SW 1271 (cell line): Measurements from ENCODE around the gene SLC16A1.
"Not testable (repeated sequence)": the region's sequence is repeated elsewhere in the genome, so short reads cannot be mapped to it uniquely, and the experiment has no call there.

Experiments
- DNase-seq, 2 experiments: peaks; one replicate each; lab custom pipeline; 2025; lab: John Stamatoyannopoulos, UW

SLC16A1 gene, protein sequence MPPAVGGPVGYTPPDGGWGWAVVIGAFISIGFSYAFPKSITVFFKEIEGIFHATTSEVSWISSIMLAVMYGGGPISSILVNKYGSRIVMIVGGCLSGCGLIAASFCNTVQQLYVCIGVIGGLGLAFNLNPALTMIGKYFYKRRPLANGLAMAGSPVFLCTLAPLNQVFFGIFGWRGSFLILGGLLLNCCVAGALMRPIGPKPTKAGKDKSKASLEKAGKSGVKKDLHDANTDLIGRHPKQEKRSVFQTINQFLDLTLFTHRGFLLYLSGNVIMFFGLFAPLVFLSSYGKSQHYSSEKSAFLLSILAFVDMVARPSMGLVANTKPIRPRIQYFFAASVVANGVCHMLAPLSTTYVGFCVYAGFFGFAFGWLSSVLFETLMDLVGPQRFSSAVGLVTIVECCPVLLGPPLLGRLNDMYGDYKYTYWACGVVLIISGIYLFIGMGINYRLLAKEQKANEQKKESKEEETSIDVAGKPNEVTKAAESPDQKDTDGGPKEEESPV

GRCh38 chr1:112955773-112956543, at the start of gene SLC16A1:
Gene SLC16A1 (minus strand): TSS chr1:112956196. CDS start chr1:112929308, 26,888 bp downstream.
- peak; percentile 58 to 85 for DNase-seq

DNA sequence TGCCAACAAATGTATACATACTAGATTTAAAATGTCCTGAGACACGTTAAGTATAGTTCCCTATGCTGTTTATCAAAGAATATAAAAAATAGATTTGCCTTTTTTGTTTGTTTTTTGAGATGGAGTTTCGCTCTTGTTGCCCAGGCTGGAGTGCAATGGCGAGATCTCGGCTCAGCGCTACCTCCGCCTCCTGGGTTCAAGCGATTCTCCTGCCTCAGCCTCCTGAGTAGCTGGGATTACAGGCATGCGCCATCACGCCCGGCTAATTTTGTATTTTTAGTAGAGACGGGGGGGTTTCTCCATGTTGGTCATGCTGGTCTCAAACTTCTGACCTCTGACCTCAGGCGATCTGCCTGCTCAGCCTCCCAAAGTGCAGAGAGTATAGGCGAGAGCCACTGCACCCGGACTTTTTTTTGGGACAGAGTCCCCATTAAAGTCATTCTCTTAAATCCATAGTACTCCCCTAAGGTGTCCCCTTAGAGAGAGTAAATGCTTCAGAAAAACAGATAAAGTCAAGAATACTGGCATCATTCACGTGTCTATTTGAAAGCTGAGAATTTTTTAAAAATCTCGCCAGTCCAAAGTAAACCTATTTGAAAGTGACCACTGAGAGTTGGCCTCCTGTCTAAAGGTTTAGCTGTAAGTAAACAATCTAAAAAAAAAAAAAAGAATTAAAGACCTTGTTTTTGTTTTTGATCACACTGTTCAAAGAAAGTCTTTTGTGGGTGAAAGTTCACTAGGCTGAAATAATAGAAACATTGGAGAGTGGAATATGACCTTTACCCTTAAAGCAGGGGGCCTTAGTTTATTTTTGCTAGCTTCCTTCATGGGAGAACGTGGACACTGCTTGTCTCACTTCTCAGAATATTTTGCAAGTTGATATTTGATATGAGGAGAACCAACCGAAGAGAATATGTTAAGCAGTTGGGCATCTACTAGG, 48.0 kb upstream of the SLC16A1 start:
- no peak for DNase-seq

- no peak for DNase-seq
Observed at GRCh38 chr1:113002297-113002696, 46.3 kb upstream of the SLC16A1 start.

- no peak for DNase-seq
Observed at GRCh38 chr1:112998592-112999235, 42.7 kb upstream of the SLC16A1 start.

GRCh38 chr1:112997781-112998180, 41.8 kb upstream of the SLC16A1 start:
- no peak for DNase-seq

DNA sequence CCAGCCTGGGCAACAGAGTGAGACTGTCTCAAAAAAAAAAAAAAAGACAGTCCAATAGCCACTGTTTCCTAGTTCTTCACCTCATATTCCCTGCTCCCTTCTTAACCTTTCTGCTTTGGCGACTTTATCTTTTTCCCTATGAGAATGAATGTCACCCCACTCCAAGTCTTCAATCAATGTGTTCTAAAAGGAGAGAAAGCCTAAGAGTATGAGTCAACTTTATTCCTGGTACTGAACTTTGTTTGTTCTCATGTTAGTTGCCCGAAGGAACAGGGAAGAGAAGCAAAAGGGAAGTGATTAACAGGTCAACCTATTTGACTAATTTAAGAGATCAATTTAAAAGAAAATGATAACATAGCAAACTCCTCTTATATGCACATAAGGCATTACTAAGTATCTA, 39.9 kb upstream of the SLC16A1 start:
- no peak for DNase-seq

DNA sequence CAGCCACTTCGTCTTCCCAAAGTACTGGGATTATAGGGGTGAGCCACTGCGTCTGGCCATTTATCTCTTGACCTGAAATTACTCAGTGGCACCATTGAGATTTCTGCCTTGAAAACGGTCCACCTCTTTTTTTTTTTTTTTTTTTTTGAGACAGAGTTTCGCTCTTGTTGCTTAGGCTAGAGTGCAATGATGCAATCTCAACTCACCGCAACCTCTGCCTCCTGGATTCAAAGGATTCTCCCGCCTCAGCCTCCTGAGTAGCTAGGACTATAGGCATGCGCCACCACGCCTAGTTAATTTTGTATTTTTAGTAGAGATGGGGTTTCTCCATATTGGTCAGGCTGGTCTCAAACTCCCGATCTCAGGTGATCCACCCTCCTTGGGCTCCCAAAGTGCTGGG, 39.0 kb upstream of the SLC16A1 start:
- DNase-seq: not testable (repeated sequence)

GRCh38 chr1:112992780-112993179, 36.8 kb upstream of the SLC16A1 start:
- no peak for DNase-seq

DNA sequence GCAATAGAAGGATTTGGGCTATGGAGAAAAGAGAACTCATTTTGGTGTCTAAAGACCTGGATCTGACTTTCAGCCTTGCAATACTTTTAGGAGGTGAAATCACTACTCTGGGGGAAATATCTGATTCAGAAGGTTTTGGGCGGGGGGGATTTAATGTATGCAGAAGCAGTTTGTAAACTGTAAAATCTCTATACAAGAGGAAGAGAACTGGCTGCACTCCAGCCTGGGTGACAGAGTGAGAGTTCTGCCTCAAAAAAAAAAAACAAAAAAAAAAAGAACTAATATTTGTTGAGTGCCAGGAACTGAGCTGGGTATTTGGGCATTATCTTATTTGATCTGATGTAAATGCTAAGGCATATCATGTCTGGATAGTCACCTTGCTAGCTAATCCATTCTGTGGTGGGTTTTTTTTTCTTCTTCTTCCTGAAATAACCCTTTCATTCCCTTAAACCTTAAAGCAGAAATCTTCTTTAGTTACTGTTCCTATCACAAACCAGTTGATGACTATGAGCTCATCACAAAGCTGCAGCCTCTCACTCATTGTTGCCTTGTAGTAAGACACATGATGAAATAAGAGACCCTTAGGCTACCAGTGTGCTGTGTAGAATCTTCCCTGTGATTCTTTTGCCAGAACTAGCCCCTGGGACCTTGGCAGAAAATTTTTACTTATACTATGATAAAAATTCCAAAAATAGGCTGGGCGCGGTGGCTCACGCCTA, 35.6 kb upstream of the SLC16A1 start:
- DNase-seq: no peak

GRCh38 chr1:112990271-112990670, 34.3 kb upstream of the SLC16A1 start:
- DNase-seq: no peak

- no peak for DNase-seq
Observed at GRCh38 chr1:112988367-112988766, 32.4 kb upstream of the SLC16A1 start.

GRCh38 chr1:112985123-112985522, 29.1 kb upstream of the SLC16A1 start:
- DNase-seq: no peak

DNA sequence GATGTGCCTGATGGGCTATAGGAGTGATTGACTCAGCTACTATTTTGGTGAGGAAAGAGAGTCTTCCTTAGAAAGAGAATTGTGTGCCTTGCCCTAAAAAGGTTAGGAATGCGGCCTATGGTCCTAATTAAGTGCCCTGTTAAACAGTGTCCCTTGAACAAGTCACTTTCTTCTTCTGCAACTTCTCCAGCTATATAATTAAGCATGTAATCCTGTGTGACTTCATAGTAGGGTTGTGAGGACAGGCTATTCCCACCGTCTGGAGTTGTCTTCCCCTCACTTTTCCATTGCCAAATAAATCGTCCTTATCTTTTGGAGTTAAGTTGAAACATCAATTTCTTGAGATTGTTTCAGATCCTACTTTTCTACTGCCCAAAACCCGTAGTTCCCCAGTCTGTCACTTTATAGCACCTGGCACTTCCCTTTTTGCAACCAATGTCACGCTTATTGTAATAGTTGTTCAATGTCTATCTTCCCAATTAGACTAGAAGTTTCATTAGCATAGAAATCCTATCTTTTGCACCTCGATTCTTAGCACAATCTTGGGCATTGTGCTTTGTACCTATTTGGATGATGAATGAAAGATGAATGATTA, 27.6 kb upstream of the SLC16A1 start:
- no peak for DNase-seq

GRCh38 chr1:112982853-112983536, 27.0 kb upstream of the SLC16A1 start:
- no peak for DNase-seq

GRCh38 chr1:112982328-112982727, 26.3 kb upstream of the SLC16A1 start:
- DNase-seq: no peak

DNA sequence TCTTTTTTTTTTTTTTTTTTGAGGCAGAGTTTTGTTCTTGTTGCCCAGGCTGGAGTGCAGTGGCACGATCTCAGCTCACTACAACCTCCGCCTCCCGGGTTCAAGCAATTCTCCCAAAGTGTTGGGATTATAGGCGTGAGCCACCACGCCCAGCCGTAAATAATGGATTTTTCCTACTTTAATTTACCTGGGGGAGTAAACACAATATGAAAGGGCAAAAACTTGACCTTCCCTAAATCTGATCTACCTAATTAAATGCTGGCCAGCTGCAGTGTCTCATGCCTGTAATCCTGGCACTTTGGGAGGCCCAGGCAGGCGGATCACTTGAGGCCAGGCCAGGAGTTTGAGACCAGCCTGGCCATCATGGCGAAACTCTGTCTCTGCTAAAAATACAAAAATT, 25.8 kb upstream of the SLC16A1 start:
- not testable (repeated sequence) for DNase-seq

DNA sequence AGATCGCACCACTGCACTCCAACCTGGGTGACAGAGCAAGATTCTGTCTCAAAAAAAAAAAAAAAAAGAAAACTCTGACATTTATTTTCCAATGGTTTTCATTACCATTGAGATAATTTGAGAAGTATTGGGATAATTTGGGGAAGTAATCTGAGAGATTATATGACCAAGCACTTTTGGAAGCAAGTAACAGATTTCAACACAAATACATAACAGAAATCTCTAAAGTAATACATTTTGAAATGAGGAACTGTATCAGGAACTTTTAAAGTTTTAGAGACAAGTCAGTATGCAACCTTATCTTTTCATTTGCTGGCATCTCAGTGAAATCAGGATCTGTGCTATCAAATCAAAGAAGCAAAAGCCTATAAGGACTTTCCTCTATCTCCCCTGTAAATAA, 25.4 kb upstream of the SLC16A1 start:
- DNase-seq: no peak

DNA sequence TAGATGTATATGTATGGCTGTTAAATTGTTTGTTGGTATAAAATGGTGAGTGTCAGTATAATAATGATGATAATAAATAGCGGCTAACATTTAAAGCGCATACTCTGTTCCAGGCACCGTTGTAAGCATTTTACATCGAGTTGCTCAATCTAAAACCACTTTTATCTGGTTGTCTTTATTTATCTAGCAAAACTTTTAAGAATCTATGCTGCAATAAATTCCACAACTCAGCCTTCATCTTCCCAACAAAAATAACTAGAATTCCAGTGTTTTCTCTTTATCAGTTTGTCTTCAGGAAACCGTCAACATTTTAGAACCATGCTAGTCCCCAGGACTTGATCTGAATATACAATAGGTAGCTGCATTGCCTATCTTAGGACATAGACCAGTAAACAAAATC, 19.3 kb upstream of the SLC16A1 start:
- no peak for DNase-seq

DNA sequence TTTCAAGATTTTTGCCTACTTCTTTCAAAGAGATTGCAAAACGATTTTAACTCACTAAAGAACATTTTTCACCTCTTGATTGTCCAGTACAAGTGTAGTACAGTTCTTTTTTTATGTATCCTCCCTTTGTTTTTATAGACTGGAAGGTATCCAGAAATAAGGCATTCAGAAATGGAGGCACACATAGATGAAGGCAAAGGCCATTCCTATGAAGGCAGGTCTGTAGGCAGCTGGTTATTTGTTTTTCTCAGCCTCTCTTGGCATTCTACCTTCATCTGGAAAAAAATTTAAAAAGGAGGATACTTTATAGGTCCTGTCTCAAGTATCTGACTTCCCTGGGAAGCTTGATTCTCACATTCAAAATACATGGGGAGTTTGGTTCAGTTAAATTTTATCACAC, 18.6 kb upstream of the SLC16A1 start:
- DNase-seq: no peak

DNA sequence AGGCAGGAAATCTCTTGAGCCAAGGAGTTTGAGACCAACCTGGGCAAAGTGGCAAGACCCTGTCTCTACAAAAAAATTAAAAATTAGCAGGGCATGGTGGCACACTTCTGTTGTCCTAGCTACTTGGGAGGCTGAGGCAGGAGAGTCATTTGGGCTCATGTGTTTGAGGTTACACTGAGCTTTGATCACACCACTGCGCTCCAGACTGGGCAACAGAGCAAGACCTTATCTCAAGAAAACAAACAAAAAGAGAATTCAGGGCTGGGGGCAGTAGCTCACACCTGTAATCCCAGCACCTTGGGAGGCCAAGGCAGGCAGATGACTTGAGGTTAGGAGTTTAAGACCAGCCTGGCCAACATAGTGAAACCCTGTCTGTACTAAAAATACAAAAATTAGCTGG, 17.8 kb upstream of the SLC16A1 start:
- no peak for DNase-seq
